VCaP (cell line): ENCODE data around the gene NFKBIE.
A peak's percentile ranks its signal among the peaks of the same experiment; 100 is the strongest.

Experiments used
- H3K27ac ChIP-seq: fragments of 450-650 bp; 2 replicates; pipeline ENCODE4 v1.5.1; 2017
- CTCF ChIP-seq: fragments of 450-650 bp; conservative IDR thresholded peaks from 2 replicates; pipeline ENCODE4 v1.5.1; 2017; ENCODE audit warnings: mild to moderate bottlenecking, moderate library complexity

Gene NFKBIE

GRCh38 chr6:44275749-44276648, 10.6 kb upstream of the NFKBIE start:
- peak overlapping the region; percentile 16; the same call in 1 of the 2 replicates for H3K27ac ChIP-seq
- TF ChIP-seq CTCF, result no peak

- no peak for TF ChIP-seq CTCF
These were observed 10.0 kb upstream of the NFKBIE start for GRCh38 chr6:44275271-44275748.

GRCh38 chr6:44273617-44274016, 8.3 kb upstream of the NFKBIE start:
- no peak overlapping the region for H3K27ac ChIP-seq
- no peak for TF ChIP-seq CTCF

More at GRCh38 chr6:44275271-44275748, 10.0 kb upstream of the NFKBIE start:
- peak overlapping the region; percentile 16; the same call in 1 of the 2 replicates for H3K27ac ChIP-seq

- H3K27ac ChIP-seq, result no peak overlapping the region
- TF ChIP-seq CTCF, result no peak
These were observed 7.7 kb upstream of the NFKBIE start for GRCh38 chr6:44272999-44273566.

- no peak for TF ChIP-seq CTCF
These were observed 7.2 kb upstream of the NFKBIE start for GRCh38 chr6:44272529-44272928.

GRCh38 chr6:44271914-44272313, 6.6 kb upstream of the NFKBIE start:
- no peak overlapping the region for H3K27ac ChIP-seq
- no peak for TF ChIP-seq CTCF

More at GRCh38 chr6:44272529-44272928, 7.2 kb upstream of the NFKBIE start:
- no peak overlapping the region for H3K27ac ChIP-seq

GRCh38 chr6:44271406-44271723, 6.0 kb upstream of the NFKBIE start:
- no peak overlapping the region for H3K27ac ChIP-seq
- no peak for TF ChIP-seq CTCF
